H1 (cell line): ENCODE measurements around the gene SEZ6L. TPM values are rescaled to one million over a fixed set of nuclear protein-coding genes. Genes with fewer than 3 reads are reported as not detected.

ENCODE experiments used
- CEBPB ChIP-seq: IDR thresholded peaks from 2 replicates; pipeline ENCODE4 v1.6.1; 2012; ENCODE audit warnings: low read depth, low read length
- MAFK ChIP-seq: IDR thresholded peaks from 2 replicates; pipeline ENCODE4 v1.6.1; 2012; ENCODE audit warnings: low read depth, mild to moderate bottlenecking, improper control_type of control experiment, low read length
- RAD21 ChIP-seq, 2 experiments: IDR thresholded peaks in 1 of 2; conservative IDR thresholded peaks in 1 of 2; 2 replicates each; pipeline ENCODE4 v1.6.1; 2011; ENCODE audit warnings: low read depth in 2 of 2, low read length in 2 of 2, improper control_type of control experiment in 1 of 2, inconsistent platforms in 1 of 2, mild to moderate bottlenecking in 1 of 2, moderate library complexity in 1 of 2
- RFX5 ChIP-seq: IDR thresholded peaks from 2 replicates; pipeline ENCODE4 v1.6.1; 2011; ENCODE audit warnings: low read depth, low read length, improper control_type of control experiment, borderline replicate concordance
- SP4 ChIP-seq: IDR thresholded peaks from 2 replicates; pipeline ENCODE4 v1.6.1; 2012; ENCODE audit warnings: low read length, inconsistent platforms
- SRF ChIP-seq: IDR thresholded peaks from 2 replicates; pipeline ENCODE4 v1.6.1; 2011; ENCODE audit warnings: mild to moderate bottlenecking, low read depth, low read length, moderate library complexity
- polyA plus RNA-seq, 7 experiments: library from polyadenylated mRNA; depleted of rRNA in 3 of 7; stranded (reverse) in 5 of 7; unstranded in 2 of 7; fragments of >200 nt in 5 of 7; fragments of 200-250 nt in 2 of 7; gene quantifications; 1 replicate in 5 of 7; 2 replicates in 1 of 7; 4 replicates in 1 of 7; pipeline versions ENCODE4 v1.2.1 to v1.2.3, GENCODE V29; 2011 to 2013; ENCODE audit warnings: missing spikeins in 2 of 7, mixed read lengths in 2 of 7
- total RNA-seq: library from RNA; stranded (reverse); fragmentation: NEBNext Ultra II Directional; extraction: Animal tissue kit (Norgen Biotek cat#: 25700); gene quantifications from 2 replicates; pipeline ENCODE4 v1.2.1, GENCODE V29; 2021
- TF ChIP-seq, protein P1 (sequence below): fragments of 300-600 bp; sonication (generic); IDR thresholded peaks from 2 replicates; pipeline ENCODE4 v1.7.1; 2012; ENCODE audit warnings: low read length, moderate library complexity, mild to moderate bottlenecking, inconsistent platforms; ENCODE audit not compliant: insufficient replicate concordance
- TF ChIP-seq, protein P2 (sequence below), 3 experiments: IDR thresholded peaks; 1 replicate in 2 of 3; 2 replicates in 1 of 3; pipeline versions ENCODE4 v1.5.1 to v1.6.1; 2011; ENCODE audit warnings: low read length in 3 of 3, mild to moderate bottlenecking in 3 of 3, inconsistent platforms in 2 of 3, low read depth in 1 of 3, moderate library complexity in 1 of 3; ENCODE audit not compliant: insufficient read depth in 1 of 3; ENCODE audit errors: control extremely low read depth in 1 of 3

SEZ6L gene
- total and polyA plus RNA-seq, 2 of the 8 experiments (the other 6 are each of a cell fraction or from before 2014, with no cell fraction given): 0.06 to 0.33 TPM

DNA sequence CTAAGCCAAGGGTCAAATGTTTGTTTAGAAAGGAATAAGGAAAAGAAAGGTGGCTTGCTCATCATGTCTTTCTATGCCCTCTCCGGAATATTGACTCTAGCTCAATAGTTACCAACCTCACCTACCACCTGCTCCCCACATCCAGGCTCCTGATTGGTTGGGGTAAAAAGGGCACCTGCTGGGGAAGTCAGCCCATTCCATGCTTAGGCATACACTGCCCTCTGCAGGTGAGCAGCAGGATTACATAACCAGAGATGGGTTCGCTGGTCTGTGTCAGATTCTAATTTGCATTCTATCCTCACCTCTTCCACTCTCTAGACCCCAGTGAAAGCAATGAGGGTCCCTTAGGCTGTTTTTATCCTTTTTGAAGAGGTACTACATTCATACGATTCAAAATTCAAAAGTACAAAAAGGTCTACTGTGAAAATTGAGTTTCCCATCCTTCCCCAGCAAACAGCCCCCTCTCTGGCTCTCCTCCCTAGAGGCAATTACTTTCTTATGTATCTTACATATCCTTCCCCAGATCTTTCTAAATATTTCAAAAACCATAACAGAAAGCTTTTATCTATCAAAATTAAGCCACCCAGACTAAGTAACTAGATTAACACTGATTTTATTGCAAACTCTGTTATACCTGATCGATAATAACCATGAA, 161.8 kb downstream of the SEZ6L start (continued):
- TF ChIP-seq, protein P1, sequence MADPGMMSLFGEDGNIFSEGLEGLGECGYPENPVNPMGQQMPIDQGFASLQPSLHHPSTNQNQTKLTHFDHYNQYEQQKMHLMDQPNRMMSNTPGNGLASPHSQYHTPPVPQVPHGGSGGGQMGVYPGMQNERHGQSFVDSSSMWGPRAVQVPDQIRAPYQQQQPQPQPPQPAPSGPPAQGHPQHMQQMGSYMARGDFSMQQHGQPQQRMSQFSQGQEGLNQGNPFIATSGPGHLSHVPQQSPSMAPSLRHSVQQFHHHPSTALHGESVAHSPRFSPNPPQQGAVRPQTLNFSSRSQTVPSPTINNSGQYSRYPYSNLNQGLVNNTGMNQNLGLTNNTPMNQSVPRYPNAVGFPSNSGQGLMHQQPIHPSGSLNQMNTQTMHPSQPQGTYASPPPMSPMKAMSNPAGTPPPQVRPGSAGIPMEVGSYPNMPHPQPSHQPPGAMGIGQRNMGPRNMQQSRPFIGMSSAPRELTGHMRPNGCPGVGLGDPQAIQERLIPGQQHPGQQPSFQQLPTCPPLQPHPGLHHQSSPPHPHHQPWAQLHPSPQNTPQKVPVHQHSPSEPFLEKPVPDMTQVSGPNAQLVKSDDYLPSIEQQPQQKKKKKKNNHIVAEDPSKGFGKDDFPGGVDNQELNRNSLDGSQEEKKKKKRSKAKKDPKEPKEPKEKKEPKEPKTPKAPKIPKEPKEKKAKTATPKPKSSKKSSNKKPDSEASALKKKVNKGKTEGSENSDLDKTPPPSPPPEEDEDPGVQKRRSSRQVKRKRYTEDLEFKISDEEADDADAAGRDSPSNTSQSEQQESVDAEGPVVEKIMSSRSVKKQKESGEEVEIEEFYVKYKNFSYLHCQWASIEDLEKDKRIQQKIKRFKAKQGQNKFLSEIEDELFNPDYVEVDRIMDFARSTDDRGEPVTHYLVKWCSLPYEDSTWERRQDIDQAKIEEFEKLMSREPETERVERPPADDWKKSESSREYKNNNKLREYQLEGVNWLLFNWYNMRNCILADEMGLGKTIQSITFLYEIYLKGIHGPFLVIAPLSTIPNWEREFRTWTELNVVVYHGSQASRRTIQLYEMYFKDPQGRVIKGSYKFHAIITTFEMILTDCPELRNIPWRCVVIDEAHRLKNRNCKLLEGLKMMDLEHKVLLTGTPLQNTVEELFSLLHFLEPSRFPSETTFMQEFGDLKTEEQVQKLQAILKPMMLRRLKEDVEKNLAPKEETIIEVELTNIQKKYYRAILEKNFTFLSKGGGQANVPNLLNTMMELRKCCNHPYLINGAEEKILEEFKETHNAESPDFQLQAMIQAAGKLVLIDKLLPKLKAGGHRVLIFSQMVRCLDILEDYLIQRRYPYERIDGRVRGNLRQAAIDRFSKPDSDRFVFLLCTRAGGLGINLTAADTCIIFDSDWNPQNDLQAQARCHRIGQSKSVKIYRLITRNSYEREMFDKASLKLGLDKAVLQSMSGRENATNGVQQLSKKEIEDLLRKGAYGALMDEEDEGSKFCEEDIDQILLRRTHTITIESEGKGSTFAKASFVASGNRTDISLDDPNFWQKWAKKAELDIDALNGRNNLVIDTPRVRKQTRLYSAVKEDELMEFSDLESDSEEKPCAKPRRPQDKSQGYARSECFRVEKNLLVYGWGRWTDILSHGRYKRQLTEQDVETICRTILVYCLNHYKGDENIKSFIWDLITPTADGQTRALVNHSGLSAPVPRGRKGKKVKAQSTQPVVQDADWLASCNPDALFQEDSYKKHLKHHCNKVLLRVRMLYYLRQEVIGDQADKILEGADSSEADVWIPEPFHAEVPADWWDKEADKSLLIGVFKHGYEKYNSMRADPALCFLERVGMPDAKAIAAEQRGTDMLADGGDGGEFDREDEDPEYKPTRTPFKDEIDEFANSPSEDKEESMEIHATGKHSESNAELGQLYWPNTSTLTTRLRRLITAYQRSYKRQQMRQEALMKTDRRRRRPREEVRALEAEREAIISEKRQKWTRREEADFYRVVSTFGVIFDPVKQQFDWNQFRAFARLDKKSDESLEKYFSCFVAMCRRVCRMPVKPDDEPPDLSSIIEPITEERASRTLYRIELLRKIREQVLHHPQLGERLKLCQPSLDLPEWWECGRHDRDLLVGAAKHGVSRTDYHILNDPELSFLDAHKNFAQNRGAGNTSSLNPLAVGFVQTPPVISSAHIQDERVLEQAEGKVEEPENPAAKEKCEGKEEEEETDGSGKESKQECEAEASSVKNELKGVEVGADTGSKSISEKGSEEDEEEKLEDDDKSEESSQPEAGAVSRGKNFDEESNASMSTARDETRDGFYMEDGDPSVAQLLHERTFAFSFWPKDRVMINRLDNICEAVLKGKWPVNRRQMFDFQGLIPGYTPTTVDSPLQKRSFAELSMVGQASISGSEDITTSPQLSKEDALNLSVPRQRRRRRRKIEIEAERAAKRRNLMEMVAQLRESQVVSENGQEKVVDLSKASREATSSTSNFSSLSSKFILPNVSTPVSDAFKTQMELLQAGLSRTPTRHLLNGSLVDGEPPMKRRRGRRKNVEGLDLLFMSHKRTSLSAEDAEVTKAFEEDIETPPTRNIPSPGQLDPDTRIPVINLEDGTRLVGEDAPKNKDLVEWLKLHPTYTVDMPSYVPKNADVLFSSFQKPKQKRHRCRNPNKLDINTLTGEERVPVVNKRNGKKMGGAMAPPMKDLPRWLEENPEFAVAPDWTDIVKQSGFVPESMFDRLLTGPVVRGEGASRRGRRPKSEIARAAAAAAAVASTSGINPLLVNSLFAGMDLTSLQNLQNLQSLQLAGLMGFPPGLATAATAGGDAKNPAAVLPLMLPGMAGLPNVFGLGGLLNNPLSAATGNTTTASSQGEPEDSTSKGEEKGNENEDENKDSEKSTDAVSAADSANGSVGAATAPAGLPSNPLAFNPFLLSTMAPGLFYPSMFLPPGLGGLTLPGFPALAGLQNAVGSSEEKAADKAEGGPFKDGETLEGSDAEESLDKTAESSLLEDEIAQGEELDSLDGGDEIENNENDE: no peak
- TF ChIP-seq, protein P2, sequence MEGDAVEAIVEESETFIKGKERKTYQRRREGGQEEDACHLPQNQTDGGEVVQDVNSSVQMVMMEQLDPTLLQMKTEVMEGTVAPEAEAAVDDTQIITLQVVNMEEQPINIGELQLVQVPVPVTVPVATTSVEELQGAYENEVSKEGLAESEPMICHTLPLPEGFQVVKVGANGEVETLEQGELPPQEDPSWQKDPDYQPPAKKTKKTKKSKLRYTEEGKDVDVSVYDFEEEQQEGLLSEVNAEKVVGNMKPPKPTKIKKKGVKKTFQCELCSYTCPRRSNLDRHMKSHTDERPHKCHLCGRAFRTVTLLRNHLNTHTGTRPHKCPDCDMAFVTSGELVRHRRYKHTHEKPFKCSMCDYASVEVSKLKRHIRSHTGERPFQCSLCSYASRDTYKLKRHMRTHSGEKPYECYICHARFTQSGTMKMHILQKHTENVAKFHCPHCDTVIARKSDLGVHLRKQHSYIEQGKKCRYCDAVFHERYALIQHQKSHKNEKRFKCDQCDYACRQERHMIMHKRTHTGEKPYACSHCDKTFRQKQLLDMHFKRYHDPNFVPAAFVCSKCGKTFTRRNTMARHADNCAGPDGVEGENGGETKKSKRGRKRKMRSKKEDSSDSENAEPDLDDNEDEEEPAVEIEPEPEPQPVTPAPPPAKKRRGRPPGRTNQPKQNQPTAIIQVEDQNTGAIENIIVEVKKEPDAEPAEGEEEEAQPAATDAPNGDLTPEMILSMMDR (IDR thresholded peaks at IDR 0.05; ENCODE audit: control extremely low read depth in 1 of 3, insufficient read depth in 1 of 3, low read depth in 1 of 3, low read length in 3 of 3): peak; percentile 88 to 95 (median 94)
- no peak for TF ChIP-seq SRF
- peak; percentile 21; the same call in 1 of the 2 replicates for TF ChIP-seq RFX5
- TF ChIP-seq SP4: no peak
- TF ChIP-seq CEBPB: peak; percentile 59
- no peak for TF ChIP-seq MAFK
- peak; percentile 99 to 100 for TF ChIP-seq RAD21 (IDR thresholded peaks at IDR 0.05 in 1 of 2, conservative IDR thresholded peaks at IDR 0.05 in 1 of 2; ENCODE audit: low read depth in 2 of 2, low read length in 2 of 2)
